Sigmoid colon (tissue), 7 donors: ENCODE measurements around the gene ETV2. TPM values are rescaled to one million over a fixed set of nuclear protein-coding genes. Genes with fewer than 3 reads are reported as not detected.
"Not testable (repeated sequence)": the region's sequence is repeated elsewhere in the genome, so short reads cannot be mapped to it uniquely, and the experiment has no call there.

ENCODE experiments used
- DNase-seq: peaks from one replicate; pipeline ENCODE4 v3.0.0-alpha.2; 2019
- H3K27ac ChIP-seq, 4 donors: fragments of 200-600 bp; sonication (generic); one replicate each; pipeline ENCODE4 v1.5.1; 2016 to 2019; ENCODE audit warnings: mild to moderate bottlenecking in 1 of 4
- H3K27me3 ChIP-seq, 3 donors: fragments of 200-600 bp; sonication (generic); one replicate each; pipeline ENCODE4 v1.5.1; 2019; ENCODE audit warnings: mild to moderate bottlenecking in 1 of 3
- H3K36me3 ChIP-seq, 4 donors: fragments of 200-600 bp; sonication (generic); one replicate each; pipeline ENCODE4 v1.5.1; 2016 to 2019
- H3K4me1 ChIP-seq, 4 donors: fragments of 200-600 bp; sonication (generic); one replicate each; pipeline ENCODE4 v1.5.1; 2017 to 2019
- H3K4me3 ChIP-seq, 4 donors: fragments of 200-600 bp; sonication (generic); one replicate each; pipeline ENCODE4 v1.5.1; 2017 to 2019; ENCODE audit warnings: mild to moderate bottlenecking in 2 of 4, moderate library complexity in 1 of 4
- H3K9me3 ChIP-seq, 4 donors: fragments of 200-600 bp in 3 of 4; sonication (generic) in 3 of 4; one replicate each; pipeline versions ENCODE4 v1.5.1 to v1.6.1; 2013 to 2019
- EP300 ChIP-seq, 4 donors: sonication (generic); formaldehyde crosslinking; IDR thresholded peaks; one replicate each; pipeline ENCODE4 v1.6.1; 2017; ENCODE audit warnings: antibody characterized with exemption in 4 of 4
- POLR2A ChIP-seq, 2 donors: fragments of 450-650 bp; IDR thresholded peaks; one replicate each; pipeline ENCODE4 v1.6.1; 2016; ENCODE audit warnings: antibody characterized with exemption in 2 of 2, mild to moderate bottlenecking in 2 of 2, moderate library complexity in 2 of 2
- POLR2AphosphoS5 ChIP-seq, 4 donors: sonication (generic); formaldehyde crosslinking; IDR thresholded peaks; one replicate each; pipeline ENCODE4 v1.6.1; 2017; ENCODE audit warnings: antibody characterized with exemption in 4 of 4
- WGBS, 2 donors: extraction: QIAGEN DNeasy Blood & Tissue Kit; methylation state at CpG; one replicate each; pipeline ENCODE4 v1.1.7; 2013; 5-methylcytosine and 5-hydroxymethylcytosine counted together
- intact Hi-C: fragments of 100-400 bp; cut with DNase I; formaldehyde crosslinking; loops from one replicate; pipeline ENCODE4 v1.15.1; 2023
- polyA plus RNA-seq, 3 donors: library from polyadenylated mRNA; stranded (reverse); fragments of 200-250 nt; gene quantifications; one replicate each; pipeline ENCODE4 v1.2.3, GENCODE V29; 2013
- total RNA-seq, 4 donors: library from RNA; depleted of rRNA; stranded (reverse); fragments of >200 nt; gene quantifications; one replicate each; pipeline ENCODE4 v1.1.0, GENCODE V29; 2016
- TF ChIP-seq, protein P1 (sequence below), 4 experiments: fragments of 450-650 bp in 3 of 4; fragments of 200-600 bp in 1 of 4; IDR thresholded peaks; one replicate each; pipeline ENCODE4 v1.5.1; 2016 to 2019; ENCODE audit warnings: antibody characterized with exemption in 4 of 4, mild to moderate bottlenecking in 3 of 4, moderate library complexity in 2 of 4
- donor health status: healthy with polysubstance abuse.
- donor health status: Bipolar disorder and iron deficiency.
- donor health status: healthy.

ETV2 gene
- total and polyA plus RNA-seq, 7 donors, result 0.55 to 5.4 (median 2.2) TPM; not detected in 1

DNA sequence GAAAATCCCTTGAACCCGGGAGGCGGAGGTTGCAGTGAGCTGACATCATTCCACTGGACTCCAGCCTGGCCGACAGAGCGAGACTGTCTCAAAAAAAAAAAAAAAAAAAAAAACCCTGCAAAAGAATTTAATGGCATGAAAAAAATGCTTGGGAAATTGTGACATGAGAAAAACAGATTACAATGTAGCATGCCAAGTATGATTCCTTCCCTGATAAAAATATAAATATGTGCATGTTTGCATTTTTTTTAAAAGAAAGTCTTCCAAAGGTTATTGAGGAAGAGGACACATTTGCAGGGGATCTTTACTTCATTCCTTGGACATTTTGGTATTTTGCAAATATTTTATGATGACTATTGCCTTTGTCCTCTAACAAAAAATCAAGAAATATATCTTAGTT lies 48.3 kb downstream of the ETV2 start:
- DNase-seq, result no peak
- intact Hi-C loops, result no loop called here
- H3K36me3 ChIP-seq, result no peaks in the 10 kb centered on the region
- TF ChIP-seq EP300 (IDR thresholded peaks at IDR 0.05) (no peak), POLR2A (IDR thresholded peaks at IDR 0.05) (no peak), POLR2AphosphoS5 (IDR thresholded peaks at IDR 0.05) (no peak)
- TF ChIP-seq, protein P1, sequence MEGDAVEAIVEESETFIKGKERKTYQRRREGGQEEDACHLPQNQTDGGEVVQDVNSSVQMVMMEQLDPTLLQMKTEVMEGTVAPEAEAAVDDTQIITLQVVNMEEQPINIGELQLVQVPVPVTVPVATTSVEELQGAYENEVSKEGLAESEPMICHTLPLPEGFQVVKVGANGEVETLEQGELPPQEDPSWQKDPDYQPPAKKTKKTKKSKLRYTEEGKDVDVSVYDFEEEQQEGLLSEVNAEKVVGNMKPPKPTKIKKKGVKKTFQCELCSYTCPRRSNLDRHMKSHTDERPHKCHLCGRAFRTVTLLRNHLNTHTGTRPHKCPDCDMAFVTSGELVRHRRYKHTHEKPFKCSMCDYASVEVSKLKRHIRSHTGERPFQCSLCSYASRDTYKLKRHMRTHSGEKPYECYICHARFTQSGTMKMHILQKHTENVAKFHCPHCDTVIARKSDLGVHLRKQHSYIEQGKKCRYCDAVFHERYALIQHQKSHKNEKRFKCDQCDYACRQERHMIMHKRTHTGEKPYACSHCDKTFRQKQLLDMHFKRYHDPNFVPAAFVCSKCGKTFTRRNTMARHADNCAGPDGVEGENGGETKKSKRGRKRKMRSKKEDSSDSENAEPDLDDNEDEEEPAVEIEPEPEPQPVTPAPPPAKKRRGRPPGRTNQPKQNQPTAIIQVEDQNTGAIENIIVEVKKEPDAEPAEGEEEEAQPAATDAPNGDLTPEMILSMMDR (IDR thresholded peaks at IDR 0.05), result no peak
- H3K27ac ChIP-seq, result no peak overlapping the region
- H3K9me3 ChIP-seq, result no peaks in the 10 kb centered on the region
- H3K4me3 ChIP-seq, result no peak overlapping the region
- no peaks in the 10 kb centered on the region for H3K4me1 ChIP-seq
- H3K27me3 ChIP-seq, result no peaks in the 10 kb centered on the region
- 70 to 81% methylated on average over 4 of the region's 4 CpGs for WGBS, 2 donors

DNA sequence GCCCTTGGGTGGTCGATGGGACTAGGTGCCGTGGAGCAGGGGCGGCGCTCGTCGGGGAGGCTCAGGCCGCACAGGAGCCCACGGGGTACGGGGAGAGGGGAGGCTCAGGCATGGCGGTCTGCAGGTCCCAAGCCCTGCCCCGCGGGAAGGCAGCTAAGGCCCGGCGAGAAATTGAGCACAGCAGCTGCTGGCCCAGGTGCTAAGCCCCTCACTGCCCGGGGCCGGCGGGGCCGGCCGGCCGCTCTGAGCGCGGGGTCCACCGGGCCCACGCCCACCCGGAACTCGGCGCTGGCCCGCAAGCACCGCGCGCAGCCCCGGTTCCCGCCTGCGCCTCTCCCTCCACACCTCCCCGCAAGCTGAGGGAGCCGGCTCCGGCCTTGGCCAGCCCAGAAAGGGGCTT lies 49.6 kb downstream of the ETV2 start:
- H3K27ac ChIP-seq, H3K36me3 ChIP-seq, H3K4me1 ChIP-seq, DNase-seq, H3K4me3 ChIP-seq, H3K27me3 ChIP-seq, H3K9me3 ChIP-seq, intact Hi-C loops: not testable (repeated sequence)
- WGBS, 2 donors, result 95 to 96% methylated on average over 37 of the region's 37 CpGs

DNA sequence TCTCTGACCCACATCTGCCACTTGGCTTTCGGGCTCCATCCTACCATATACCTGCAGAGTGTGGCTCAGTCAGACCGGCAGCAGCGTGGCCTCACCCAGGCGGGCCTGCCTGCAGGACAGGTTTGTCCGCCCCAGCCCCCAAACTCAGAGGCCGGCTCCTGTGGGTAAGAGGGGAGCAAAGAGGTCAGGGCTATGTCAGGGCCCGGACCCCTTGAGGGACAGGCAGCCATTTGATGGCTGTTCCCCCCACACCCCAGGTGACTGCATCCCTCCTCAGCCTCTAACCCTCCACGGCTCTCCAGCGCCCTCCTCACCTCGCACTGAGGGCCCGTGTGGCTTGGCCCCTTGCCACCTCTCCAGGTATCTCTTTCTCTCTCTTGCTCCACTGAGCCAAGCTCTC lies 50.5 kb downstream of the ETV2 start:
- H3K9me3 ChIP-seq, result no peaks in the 10 kb centered on the region
- no peak for DNase-seq
- no peaks in the 10 kb centered on the region for H3K4me1 ChIP-seq
- H3K27me3 ChIP-seq, result no peaks in the 10 kb centered on the region
- no peak overlapping the region for H3K27ac ChIP-seq
- H3K4me3 ChIP-seq, result no peak overlapping the region
- H3K36me3 ChIP-seq, result no peaks in the 10 kb centered on the region
- WGBS, 2 donors, result 29 to 70% methylated on average over 11 of the region's 11 CpGs
- intact Hi-C loops, result loop anchor here (2.0 kb wide), 1 partner anchor 239 kb away; no protein-coding TSS in a partner anchor
- no peak for TF ChIP-seq EP300 (IDR thresholded peaks at IDR 0.05)
- TF ChIP-seq POLR2A (IDR thresholded peaks at IDR 0.05), result no peak
- TF ChIP-seq, protein P1 (IDR thresholded peaks at IDR 0.05), result no peak
- TF ChIP-seq POLR2AphosphoS5 (IDR thresholded peaks at IDR 0.05), result no peak

DNA sequence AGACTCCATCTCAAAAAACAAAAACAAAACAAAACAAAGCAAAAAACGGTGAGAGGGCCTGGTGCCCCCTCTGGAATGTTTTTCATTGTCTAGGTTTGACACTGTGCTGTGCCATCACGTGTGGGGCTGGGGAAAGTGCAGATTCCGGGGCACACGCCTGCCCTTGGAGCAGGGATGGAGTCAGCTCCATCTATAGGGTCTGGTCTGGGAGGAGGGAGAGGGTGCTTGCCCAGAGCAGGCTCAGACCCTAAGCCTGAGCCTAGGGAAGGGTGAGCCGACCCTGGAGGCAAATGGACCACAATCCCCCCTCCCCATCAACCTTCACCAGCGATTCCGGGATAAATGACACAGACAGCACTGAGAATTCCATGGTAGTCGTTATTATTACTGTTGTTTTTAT lies 51.9 kb downstream of the ETV2 start:
- Histone ChIP-seq H3K27me3 (no peaks in the 10 kb centered on the region), H3K36me3 (no peaks in the 10 kb centered on the region), H3K4me3 (no peak overlapping the region), H3K4me1 (no peaks in the 10 kb centered on the region), H3K9me3 (no peaks in the 10 kb centered on the region), H3K27ac (no peak overlapping the region)
- no peak for TF ChIP-seq POLR2A (IDR thresholded peaks at IDR 0.05)
- TF ChIP-seq, protein P1 (IDR thresholded peaks at IDR 0.05), result no peak
- no peak for TF ChIP-seq POLR2AphosphoS5 (IDR thresholded peaks at IDR 0.05)
- TF ChIP-seq EP300 (IDR thresholded peaks at IDR 0.05), result no peak
- WGBS, 2 donors, result 8 to 17% methylated on average over 8 of the region's 8 CpGs
- DNase-seq, result no peak
- intact Hi-C loops, result loop anchor here (1.0 to 2.0 kb wide), 2 partner anchors 23 to 237 kb away; no protein-coding TSS in a partner anchor

DNA sequence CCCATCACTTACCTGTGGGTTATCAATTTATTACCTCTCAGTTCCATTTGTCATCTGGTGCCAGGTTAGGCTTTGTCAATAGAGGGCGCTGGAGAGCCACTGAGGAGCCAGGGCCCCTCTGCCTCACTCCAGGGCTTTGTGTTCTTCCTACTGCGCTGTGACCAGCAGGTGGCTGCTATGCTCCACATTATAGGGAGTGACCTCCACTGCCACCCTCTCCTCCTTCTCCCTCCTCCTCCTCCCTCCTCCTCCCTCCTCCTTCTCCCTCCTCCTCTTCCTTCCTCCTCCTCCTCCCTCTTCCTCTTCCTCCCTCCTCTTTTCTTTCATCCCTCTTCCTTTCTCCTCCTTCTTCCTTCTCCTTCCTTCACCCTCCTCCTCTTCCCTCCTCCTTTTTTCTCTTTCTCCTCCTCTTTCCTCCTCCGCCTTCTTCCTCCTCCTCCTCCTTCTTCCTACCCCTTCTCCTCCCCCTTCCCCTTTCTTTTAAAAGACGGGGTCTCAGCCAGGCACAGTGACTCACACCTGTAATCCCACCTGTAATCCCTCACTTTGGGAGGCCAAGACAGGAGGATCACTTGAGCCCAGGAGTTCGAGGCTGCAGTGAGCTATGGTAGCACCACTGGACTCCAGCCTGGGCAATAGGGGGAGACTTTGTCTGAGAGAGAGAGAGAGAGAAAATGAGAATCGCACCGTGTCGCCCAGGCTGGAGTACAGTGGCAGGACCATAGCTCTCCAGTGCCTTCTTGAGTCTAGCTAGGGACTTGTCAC lies 52.5 kb downstream of the ETV2 start:
- Histone ChIP-seq H3K9me3 (no peaks in the 10 kb centered on the region), H3K4me3 (no peak overlapping the region), H3K27me3 (no peaks in the 10 kb centered on the region), H3K27ac (no peak overlapping the region), H3K36me3 (no peaks in the 10 kb centered on the region), H3K4me1 (no peaks in the 10 kb centered on the region)
- peak; percentile 93 for DNase-seq
- WGBS, 2 donors, result 35 to 38% methylated on average over 8 of the region's 8 CpGs
- intact Hi-C loops, result loop anchor here (1.0 to 2.0 kb wide), 3 partner anchors 22 to 237 kb away; no protein-coding TSS in a partner anchor
- TF ChIP-seq POLR2AphosphoS5 (IDR thresholded peaks at IDR 0.05) (peak in 1 of 4 donors; percentile 10), POLR2A (IDR thresholded peaks at IDR 0.05) (no peak), EP300 (IDR thresholded peaks at IDR 0.05) (no peak)
- TF ChIP-seq, protein P1 (IDR thresholded peaks at IDR 0.05), result peak; percentile 96 to 99 (median 97)

Other genes starting within 250 kb of the ETV2 start
- gene FFAR2, start 193.5 kb upstream of the ETV2 start, total RNA-seq, result under 1 TPM in 1 of 4 donors, not detected in 3; 0.81 TPM
- under 1 TPM in 2 of 3 donors, not detected in 1; 0.69 to 0.92 TPM for gene FFAR2, start 193.5 kb upstream of the ETV2 start, polyA plus RNA-seq
- not detected for gene KRTDAP, start 151.3 kb upstream of the ETV2 start, total RNA-seq
- gene KRTDAP, start 151.3 kb upstream of the ETV2 start, polyA plus RNA-seq, result not detected
- 10 to 100 TPM in 3 of 4 donors, 1 to 10 TPM in 1; 6.1 to 39.0 (median 24.4) TPM for gene DMKN, start 128.1 kb upstream of the ETV2 start, total RNA-seq
- 10 to 100 TPM in 1 of 3 donors, 1 to 10 TPM in 2; 5.5 to 20.6 (median 9.0) TPM for gene DMKN, start 128.1 kb upstream of the ETV2 start, polyA plus RNA-seq
- gene SBSN, start 113.4 kb upstream of the ETV2 start, total RNA-seq, result not detected
- gene SBSN, start 113.4 kb upstream of the ETV2 start, polyA plus RNA-seq, result 1 to 10 TPM in 1 of 3 donors, under 1 TPM in 1, not detected in 1; 0.17 to 1.2 TPM
- not detected for gene GAPDHS, start 108.3 kb upstream of the ETV2 start, total RNA-seq
- not detected for gene GAPDHS, start 108.3 kb upstream of the ETV2 start, polyA plus RNA-seq
- gene TMEM147, start 96.1 kb upstream of the ETV2 start, total RNA-seq, result 10 to 100 TPM; 60.1 to 72.5 (median 69.3) TPM
- 100 to 1,000 TPM in 1 of 3 donors, 10 to 100 TPM in 2; 24.5 to 123 (median 46.2) TPM for gene TMEM147, start 96.1 kb upstream of the ETV2 start, polyA plus RNA-seq
- not detected for gene ATP4A, start 78.1 kb upstream of the ETV2 start, total RNA-seq
- under 1 TPM in 1 of 3 donors, not detected in 2; 0.10 TPM for gene ATP4A, start 78.1 kb upstream of the ETV2 start, polyA plus RNA-seq
- not detected for gene PMIS2, start 55.6 kb upstream of the ETV2 start, total RNA-seq
- not detected for gene PMIS2, start 55.6 kb upstream of the ETV2 start, polyA plus RNA-seq
- 1 to 10 TPM; 4.6 to 9.6 (median 6.1) TPM for gene HAUS5, start 29.0 kb upstream of the ETV2 start, total RNA-seq
- gene HAUS5, start 29.0 kb upstream of the ETV2 start, polyA plus RNA-seq, result 10 to 100 TPM in 1 of 3 donors, 1 to 10 TPM in 2; 1.2 to 14.8 (median 1.6) TPM
- 10 to 100 TPM; 43.5 to 61.2 (median 53.2) TPM for gene RBM42, start 12.7 kb upstream of the ETV2 start, total RNA-seq
- gene RBM42, start 12.7 kb upstream of the ETV2 start, polyA plus RNA-seq, result 10 to 100 TPM; 51.3 to 78.3 (median 55.9) TPM
- 100 to 1,000 TPM; 593 to 780 (median 696) TPM for gene COX6B1, start 6.6 kb downstream of the ETV2 start, total RNA-seq
- 1,000 to 10,000 TPM; 1,177 to 1,718 (median 1,686) TPM for gene COX6B1, start 6.6 kb downstream of the ETV2 start, polyA plus RNA-seq
- under 1 TPM in 1 of 4 donors, not detected in 3; 0.55 TPM for gene UPK1A, start 24.8 kb downstream of the ETV2 start, total RNA-seq
- not detected for gene UPK1A, start 24.8 kb downstream of the ETV2 start, polyA plus RNA-seq
- not detected for gene ZBTB32, start 62.8 kb downstream of the ETV2 start, total RNA-seq
- 1 to 10 TPM in 1 of 3 donors, not detected in 2; 3.1 TPM for gene ZBTB32, start 62.8 kb downstream of the ETV2 start, polyA plus RNA-seq
- 10 to 100 TPM in 3 of 4 donors, 1 to 10 TPM in 1; 6.4 to 27.3 (median 15.3) TPM for gene KMT2B, start 76.3 kb downstream of the ETV2 start, total RNA-seq
- 10 to 100 TPM in 2 of 3 donors, 1 to 10 TPM in 1; 7.4 to 32.2 (median 12.0) TPM for gene KMT2B, start 76.3 kb downstream of the ETV2 start, polyA plus RNA-seq
- 10 to 100 TPM in 2 of 4 donors, 1 to 10 TPM in 2; 2.5 to 12.2 (median 8.6) TPM for gene IGFLR1, start 100.7 kb downstream of the ETV2 start, total RNA-seq
- gene IGFLR1, start 100.7 kb downstream of the ETV2 start, polyA plus RNA-seq, result 10 to 100 TPM in 1 of 3 donors, 1 to 10 TPM in 2; 3.7 to 25.0 (median 9.0) TPM
- 10 to 100 TPM; 16.3 to 53.5 (median 27.9) TPM for gene U2AF1L4, start 103.7 kb downstream of the ETV2 start, total RNA-seq
- 10 to 100 TPM; 12.7 to 23.4 (median 16.0) TPM for gene U2AF1L4, start 103.7 kb downstream of the ETV2 start, polyA plus RNA-seq
- gene PSENEN, start 103.9 kb downstream of the ETV2 start, total RNA-seq, result 10 to 100 TPM; 27.8 to 44.9 (median 36.6) TPM
- gene PSENEN, start 103.9 kb downstream of the ETV2 start, polyA plus RNA-seq, result 10 to 100 TPM; 48.0 to 72.3 (median 59.4) TPM
- gene LIN37, start 106.8 kb downstream of the ETV2 start, total RNA-seq, result 10 to 100 TPM; 12.5 to 19.1 (median 15.9) TPM
- 10 to 100 TPM in 2 of 3 donors, 1 to 10 TPM in 1; 8.4 to 13.6 (median 11.3) TPM for gene LIN37, start 106.8 kb downstream of the ETV2 start, polyA plus RNA-seq
- gene HSPB6, start 115.3 kb downstream of the ETV2 start, total RNA-seq, result 100 to 1,000 TPM in 3 of 4 donors, 10 to 100 TPM in 1; 59.4 to 275 (median 154) TPM
- gene HSPB6, start 115.3 kb downstream of the ETV2 start, polyA plus RNA-seq, result 10 to 100 TPM in 2 of 3 donors, 1 to 10 TPM in 1; 4.4 to 36.6 (median 35.9) TPM
- 1 to 10 TPM; 2.9 to 6.1 (median 5.2) TPM for gene PROSER3, start 116.4 kb downstream of the ETV2 start, total RNA-seq
- 10 to 100 TPM in 1 of 3 donors, 1 to 10 TPM in 2; 2.4 to 16.5 (median 3.5) TPM for gene PROSER3, start 116.4 kb downstream of the ETV2 start, polyA plus RNA-seq
- gene ARHGAP33, start 133.8 kb downstream of the ETV2 start, total RNA-seq, result 10 to 100 TPM in 2 of 4 donors, 1 to 10 TPM in 2; 4.4 to 11.9 (median 8.5) TPM
- 10 to 100 TPM in 1 of 3 donors, 1 to 10 TPM in 1, under 1 TPM in 1; 0.60 to 10.6 (median 1.2) TPM for gene ARHGAP33, start 133.8 kb downstream of the ETV2 start, polyA plus RNA-seq
- gene PRODH2, start 171.1 kb downstream of the ETV2 start, total RNA-seq, result not detected
- gene PRODH2, start 171.1 kb downstream of the ETV2 start, polyA plus RNA-seq, result not detected
- not detected for gene NPHS1, start 210.8 kb downstream of the ETV2 start, total RNA-seq
- under 1 TPM in 2 of 3 donors, not detected in 1; under 0.01 to 0.35 TPM for gene NPHS1, start 210.8 kb downstream of the ETV2 start, polyA plus RNA-seq
- gene KIRREL2, start 215.2 kb downstream of the ETV2 start, total RNA-seq, result under 1 TPM in 1 of 4 donors, not detected in 3; 0.16 TPM
- gene KIRREL2, start 215.2 kb downstream of the ETV2 start, polyA plus RNA-seq, result under 1 TPM in 2 of 3 donors, not detected in 1; under 0.01 to 0.34 TPM
- 10 to 100 TPM in 1 of 4 donors, 1 to 10 TPM in 3; 3.6 to 11.3 (median 7.0) TPM for gene APLP1, start 226.8 kb downstream of the ETV2 start, total RNA-seq
- gene APLP1, start 226.8 kb downstream of the ETV2 start, polyA plus RNA-seq, result 1 to 10 TPM in 1 of 3 donors, not detected in 2; 4.4 TPM